ENCODE measurements around the gene CASR. TPM values are rescaled to one million over a fixed set of nuclear protein-coding genes. Genes with fewer than 3 reads are reported as not detected.

The CASR gene
- total RNA-seq, 4 donors from 2014 or later = under 0.01 to 0.19 TPM; not detected in 2

DNA sequence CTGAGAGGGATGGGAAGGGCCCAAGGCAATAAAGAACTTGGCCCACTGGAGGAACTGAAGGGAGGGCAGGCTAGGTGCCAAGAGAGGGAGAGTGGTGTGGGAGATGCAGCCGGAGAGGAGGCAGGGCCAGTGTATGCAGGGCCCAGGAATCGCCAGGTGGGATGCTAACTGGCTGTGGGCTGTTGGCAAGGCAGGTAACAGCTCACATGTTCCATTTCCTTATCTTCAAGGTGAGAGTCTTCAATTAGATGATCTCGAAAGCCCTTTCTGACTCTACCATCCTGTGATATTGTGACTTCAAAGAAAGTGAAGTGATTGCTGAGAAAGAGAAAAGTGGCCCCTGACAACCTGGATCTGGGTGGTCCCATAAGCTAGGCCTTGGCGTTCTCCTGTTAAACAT lies 49.0 kb downstream of the CASR start:
- 46% methylated on average over 4 of the region's 4 CpGs for WGBS
- H3K4me1 ChIP-seq = no peaks in the 10 kb centered on the region
- no peaks in the 10 kb centered on the region for H3K9me3 ChIP-seq
- no peak overlapping the region for H3K27ac ChIP-seq (replicated peaks in 1 of 4)
- H3K36me3 ChIP-seq = no peaks in the 10 kb centered on the region
- no peak for DNase-seq (ENCODE audit: extremely low spot score)
- intact Hi-C loops (cut with DNase I) = no loop called here
- peaks cover 0 to 4% (median 0%) of the 10 kb centered on the region in 4 donors for H3K27me3 ChIP-seq
- TF ChIP-seq POLR2A (IDR thresholded peaks at IDR 0.05; ENCODE audit: low read depth) = no peak
- no peak for TF ChIP-seq CTCF (IDR thresholded peaks at IDR 0.05)
- TF ChIP-seq POLR2AphosphoS5 (IDR thresholded peaks at IDR 0.05) = no peak
- TF ChIP-seq EP300 (IDR thresholded peaks at IDR 0.05) = no peak
- H3K4me3 ChIP-seq = no peak overlapping the region

DNA sequence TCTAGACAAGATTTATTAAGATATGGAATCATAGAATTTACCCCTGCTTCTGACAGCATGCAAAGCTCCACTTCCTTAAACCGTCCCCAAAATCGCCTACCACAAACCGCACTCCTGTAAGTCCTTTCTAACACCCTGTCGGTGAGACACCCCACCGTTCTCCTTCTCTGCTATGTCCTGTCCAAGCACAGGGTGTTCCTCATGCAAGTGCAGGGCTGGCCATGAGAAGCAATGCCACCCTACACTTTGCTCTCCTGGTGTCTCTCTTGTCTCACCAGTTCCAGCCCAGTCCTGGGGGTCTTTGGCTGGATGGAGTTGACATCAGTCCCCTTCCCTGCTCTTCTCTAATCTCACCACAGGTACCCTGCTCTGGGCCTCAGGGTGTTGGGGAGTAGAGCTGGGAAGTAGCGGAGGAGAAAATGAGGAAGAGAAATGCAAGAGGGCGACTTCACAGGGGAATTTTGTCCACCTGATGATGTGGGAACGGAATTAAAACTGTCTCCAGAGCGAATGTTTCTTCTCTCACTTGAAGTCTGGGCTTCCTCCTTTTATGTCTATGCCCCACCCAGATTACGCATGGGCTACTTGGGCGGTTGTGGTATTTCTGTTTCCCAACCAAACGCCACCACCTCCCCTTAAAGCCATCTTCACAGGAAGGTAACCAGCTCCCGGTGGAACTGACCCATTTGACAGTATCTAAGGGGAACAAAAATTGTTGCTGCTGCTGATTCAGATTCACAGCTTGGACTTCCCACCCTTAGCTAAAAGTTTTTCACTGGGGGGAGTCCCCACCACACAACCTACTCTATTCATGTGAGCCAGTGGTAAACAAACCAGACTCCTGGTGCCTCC lies 49.9 kb downstream of the CASR start:
- DNase-seq (ENCODE audit: extremely low spot score) = no peak
- Histone ChIP-seq H3K4me1 (no peaks in the 10 kb centered on the region), H3K36me3 (no peaks in the 10 kb centered on the region), H3K27me3 (peaks cover 0 to 5% (median 0%) of the 10 kb centered on the region in 4 donors), H3K4me3 (no peak overlapping the region), H3K27ac (replicated peaks in 1 of 4) (no peak overlapping the region), H3K9me3 (no peaks in the 10 kb centered on the region)
- WGBS = 68% methylated on average over 13 of the region's 13 CpGs
- intact Hi-C loops (cut with DNase I) = no loop called here
- no peak for TF ChIP-seq POLR2A (IDR thresholded peaks at IDR 0.05; ENCODE audit: low read depth)
- TF ChIP-seq EP300 (IDR thresholded peaks at IDR 0.05) = no peak
- TF ChIP-seq POLR2AphosphoS5 (IDR thresholded peaks at IDR 0.05) = no peak
- no peak for TF ChIP-seq CTCF (IDR thresholded peaks at IDR 0.05)

DNA sequence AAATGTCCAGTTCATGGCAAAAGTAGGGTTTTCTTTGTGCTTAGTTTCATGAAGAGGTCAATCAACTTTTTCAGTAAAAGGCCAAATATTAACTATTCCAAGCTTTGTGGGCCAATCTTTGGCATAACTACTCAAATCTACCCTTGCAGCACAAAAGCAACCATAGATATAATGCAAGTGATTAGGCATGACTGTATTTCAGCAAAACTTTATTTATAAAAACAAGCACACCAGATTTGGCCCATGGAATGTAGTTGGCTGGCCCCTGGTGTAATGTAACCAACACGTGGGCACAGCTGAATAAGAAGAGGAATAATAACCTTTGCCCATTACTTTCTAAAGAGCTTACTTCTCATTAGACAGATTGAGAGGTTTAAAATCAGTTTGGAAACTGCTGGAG lies 50.6 kb downstream of the CASR start:
- H3K27ac ChIP-seq (replicated peaks in 1 of 4) = no peak overlapping the region
- H3K4me1 ChIP-seq = no peaks in the 10 kb centered on the region
- no peak overlapping the region for H3K4me3 ChIP-seq
- intact Hi-C loops (cut with DNase I) = no loop called here
- H3K36me3 ChIP-seq = no peaks in the 10 kb centered on the region
- TF ChIP-seq CTCF (IDR thresholded peaks at IDR 0.05) = no peak
- WGBS = 35% methylated on average over 1 of the region's 1 CpG
- DNase-seq (ENCODE audit: extremely low spot score) = no peak
- no peaks in the 10 kb centered on the region for H3K9me3 ChIP-seq
- peaks cover 0 to 9% (median 0%) of the 10 kb centered on the region in 4 donors for H3K27me3 ChIP-seq

GRCh38 chr3:122235147-122235546 lies 51.7 kb downstream of the CASR start:
- no peak for TF ChIP-seq POLR2A (IDR thresholded peaks at IDR 0.05; ENCODE audit: low read depth)
- TF ChIP-seq POLR2AphosphoS5 (IDR thresholded peaks at IDR 0.05) = no peak
- TF ChIP-seq CTCF (IDR thresholded peaks at IDR 0.05) = no peak
- TF ChIP-seq EP300 (IDR thresholded peaks at IDR 0.05) = no peak
- intact Hi-C loops (cut with DNase I) = no loop called here
- no peak overlapping the region for H3K4me3 ChIP-seq
- 91% methylated on average over 3 of the region's 3 CpGs for WGBS
- H3K27ac ChIP-seq (replicated peaks in 1 of 4) = no peak overlapping the region
- H3K27me3 ChIP-seq = peaks cover 0 to 8% (median 0%) of the 10 kb centered on the region in 4 donors
- no peak for DNase-seq (ENCODE audit: extremely low spot score)
- H3K36me3 ChIP-seq = no peaks in the 10 kb centered on the region
- H3K9me3 ChIP-seq = no peaks in the 10 kb centered on the region
- no peaks in the 10 kb centered on the region for H3K4me1 ChIP-seq

GRCh38 chr3:122239112-122239511 lies 55.6 kb downstream of the CASR start:
- WGBS = 94% methylated on average over 2 of the region's 2 CpGs
- DNase-seq (ENCODE audit: extremely low spot score) = no peak
- no peaks in the 10 kb centered on the region for H3K9me3 ChIP-seq
- no peak overlapping the region for H3K4me3 ChIP-seq
- peaks cover 0 to 5% (median 0%) of the 10 kb centered on the region in 4 donors for H3K27me3 ChIP-seq
- no peaks in the 10 kb centered on the region for H3K4me1 ChIP-seq
- TF ChIP-seq EP300 (IDR thresholded peaks at IDR 0.05) (no peak), CTCF (IDR thresholded peaks at IDR 0.05) (no peak), POLR2A (IDR thresholded peaks at IDR 0.05; ENCODE audit: low read depth) (no peak)
- H3K27ac ChIP-seq (replicated peaks in 1 of 4) = no peak overlapping the region
- no peaks in the 10 kb centered on the region for H3K36me3 ChIP-seq
- intact Hi-C loops (cut with DNase I) = no loop called here
